Panc1 (cell line): Measurements from ENCODE around the gene RTCB. TPM values are rescaled to one million over a fixed set of nuclear protein-coding genes. Genes with fewer than 3 reads are reported as not detected.

Experiments
- ATAC-seq: fragments of 200-7000 bp; cut with Tn5 transposase; 2 replicates; pipeline ENCODE4 v1.9.1; 2020; ENCODE audit warnings: mild to moderate bottlenecking, moderate library complexity
- BruUV-seq: library from RNA; stranded (reverse); fragments of 400-500 nt; replicated peaks from 2 replicates; lab custom pipeline; 2021; lab: Mats Ljungman, UMichigan
- CTCF ChIA-PET: fragments of 300-600 bp; sonication (Branson Sonifier 250); formaldehyde crosslinking; loops from one replicate; lab custom pipeline; 2022; ENCODE audit warnings: antibody characterized with exemption; lab: Charles Lee
- POLR2A ChIA-PET: fragments of 300-600 bp; sonication (Branson Sonifier 250); formaldehyde crosslinking; loops from one replicate; lab custom pipeline; 2022; ENCODE audit warnings: antibody characterized with exemption; lab: Charles Lee
- DNase-seq: peaks from one replicate; pipeline ENCODE4 v3.0.0-alpha.2; 2010; ENCODE audit warnings: low read depth, low spot score
- H3K27ac ChIP-seq: 2 replicates; pipeline ENCODE4 v1.5.1; 2011; ENCODE audit warnings: mild to moderate bottlenecking, low read length, inconsistent platforms
- H3K27me3 ChIP-seq: fragments of 200-500 bp; sonication (Bioruptor generic); 2 replicates; pipeline ENCODE4 v1.6.0; 2014; ENCODE audit warnings: low read length, inconsistent platforms; ENCODE audit not compliant: control insufficient read depth, insufficient read depth
- H3K36me3 ChIP-seq: fragments of 200-500 bp; sonication (Bioruptor generic); 2 replicates; pipeline ENCODE4 v1.5.1; 2014; ENCODE audit warnings: inconsistent platforms, mild to moderate bottlenecking, low read length, moderate library complexity; ENCODE audit not compliant: control insufficient read depth, insufficient read depth
- H3K4me1 ChIP-seq: 2 replicates; pipeline ENCODE4 v1.5.1; 2011; ENCODE audit warnings: inconsistent platforms, mild to moderate bottlenecking, low read length, moderate library complexity; ENCODE audit not compliant: control insufficient read depth, insufficient read depth
- H3K4me3 ChIP-seq, 2 experiments: 2 replicates each; pipeline ENCODE4 v1.5.1; 2011 to 2012; ENCODE audit warnings: low read depth in 2 of 2, low read length in 2 of 2, mild to moderate bottlenecking in 2 of 2, inconsistent platforms in 1 of 2, moderate library complexity in 1 of 2
- H3K9me3 ChIP-seq: fragments of 200-500 bp; sonication (Bioruptor generic); 2 replicates; pipeline ENCODE4 v1.5.1; 2014; ENCODE audit warnings: low read depth, mild to moderate bottlenecking, inconsistent platforms, low read length, moderate library complexity; ENCODE audit not compliant: control insufficient read depth, insufficient read depth
- CTCF ChIP-seq: fragments of 450-650 bp; IDR thresholded peaks from 2 replicates; pipeline ENCODE4 v1.5.1; 2017; ENCODE audit warnings: mild to moderate bottlenecking
- POLR2AphosphoS5 ChIP-seq: IDR thresholded peaks from 2 replicates; pipeline ENCODE4 v1.6.1; 2012; ENCODE audit warnings: mild to moderate bottlenecking, low read depth, low read length, moderate library complexity
- REST ChIP-seq, 2 experiments: IDR thresholded peaks; 2 replicates each; pipeline ENCODE4 v1.6.1; 2011 to 2012; ENCODE audit warnings: low read depth in 2 of 2, control low read depth in 1 of 2, low read length in 1 of 2, mild to moderate bottlenecking in 1 of 2, moderate library complexity in 1 of 2; ENCODE audit not compliant: insufficient read depth in 1 of 2
- SIN3A ChIP-seq: IDR thresholded peaks from 2 replicates; pipeline ENCODE4 v1.6.1; 2012; ENCODE audit warnings: low read depth, mild to moderate bottlenecking, low read length, moderate library complexity, borderline replicate concordance; ENCODE audit not compliant: insufficient read depth
- TCF7L2 ChIP-seq: IDR thresholded peaks from 2 replicates; pipeline ENCODE4 v1.6.1; 2011; ENCODE audit warnings: mild to moderate bottlenecking, low read depth, low read length, inconsistent platforms
- in situ Hi-C: cut with HindIII; loops from 2 replicates; pipeline ENCODE4 v1.10.0; 2016; ENCODE audit warnings: low sequenced_read_pairs, low pct_unique_long_range_greater_than_20kb
- intact Hi-C: fragments of 100-400 bp; cut with micrococcal nuclease; formaldehyde crosslinking; loops from one replicate; pipeline ENCODE4 v1.10.0; 2022; ENCODE audit not compliant: unreplicated experiment
- total RNA-seq: library from RNA; stranded (reverse); gene quantifications from one replicate; pipeline ENCODE4 v1.2.1, GENCODE V29; 2021; ENCODE audit not compliant: unreplicated experiment

RTCB gene
- total RNA-seq, 1 experiment from 2014 or later, result 55.9 TPM

GRCh38 chr22:32341122-32341740 lies 70.8 kb downstream of the RTCB start:
- CTCF ChIA-PET, result no interaction called here
- no peaks in the 10 kb centered on the region; the same call in 1 of the 2 replicates for H3K27me3 ChIP-seq
- intact Hi-C loops (no loop called here), in situ Hi-C loops (no loop called here)
- no peak for TF ChIP-seq SIN3A
- no peak for TF ChIP-seq TCF7L2
- TF ChIP-seq REST (IDR thresholded peaks at IDR 0.05; ENCODE audit: insufficient read depth in 1 of 2, low read depth in 2 of 2, low read length in 1 of 2), result no peak
- no peak for TF ChIP-seq CTCF
- no peak for TF ChIP-seq POLR2AphosphoS5
- DNase-seq (no peak), ATAC-seq (no peak)
- H3K4me3 ChIP-seq, result no peak overlapping the region
- POLR2A ChIA-PET, result no interaction called here
- no peaks in the 10 kb centered on the region for H3K4me1 ChIP-seq
- H3K36me3 ChIP-seq, result no peaks in the 10 kb centered on the region
- H3K9me3 ChIP-seq, result no peaks in the 10 kb centered on the region
- no TSS peak for BruUV-seq
- no peak overlapping the region for H3K27ac ChIP-seq

- POLR2A ChIA-PET, result no interaction called here
- H3K4me3 ChIP-seq, result no peak overlapping the region
- ATAC-seq, result no peak
- no peaks in the 10 kb centered on the region for H3K9me3 ChIP-seq
- no peaks in the 10 kb centered on the region for H3K4me1 ChIP-seq
- no peak overlapping the region for H3K27ac ChIP-seq
- no peak for DNase-seq
- in situ Hi-C loops, result no loop called here
- no TSS peak for BruUV-seq
- TF ChIP-seq TCF7L2 (no peak), REST (IDR thresholded peaks at IDR 0.05; ENCODE audit: insufficient read depth in 1 of 2, low read depth in 2 of 2, low read length in 1 of 2) (no peak), SIN3A (no peak), CTCF (no peak), POLR2AphosphoS5 (no peak)
- intact Hi-C loops, result no loop called here
- H3K27me3 ChIP-seq, result no peaks in the 10 kb centered on the region; the same call in 1 of the 2 replicates
- CTCF ChIA-PET, result no interaction called here
- no peaks in the 10 kb centered on the region for H3K36me3 ChIP-seq
These were observed 71.6 kb downstream of the RTCB start for GRCh38 chr22:32340411-32340810.
